Stimulated activated CD8-positive, alpha-beta memory T cell treated with anti-CD3 and anti-CD28 coated beads, Interleukin-7, amount 100 ng/mL, for 1 hour (primary cell): Measurements from ENCODE around the gene S100A4.
"Not testable (repeated sequence)": the region's sequence is repeated elsewhere in the genome, so short reads cannot be mapped to it uniquely, and the experiment has no call there.

Source experiments
- DNase-seq, 2 donors: peaks; one replicate each; pipeline ENCODE4 v3.0.0-alpha.2; 2020; ENCODE audit warnings: low read depth in 2 of 2

Gene S100A4

DNA sequence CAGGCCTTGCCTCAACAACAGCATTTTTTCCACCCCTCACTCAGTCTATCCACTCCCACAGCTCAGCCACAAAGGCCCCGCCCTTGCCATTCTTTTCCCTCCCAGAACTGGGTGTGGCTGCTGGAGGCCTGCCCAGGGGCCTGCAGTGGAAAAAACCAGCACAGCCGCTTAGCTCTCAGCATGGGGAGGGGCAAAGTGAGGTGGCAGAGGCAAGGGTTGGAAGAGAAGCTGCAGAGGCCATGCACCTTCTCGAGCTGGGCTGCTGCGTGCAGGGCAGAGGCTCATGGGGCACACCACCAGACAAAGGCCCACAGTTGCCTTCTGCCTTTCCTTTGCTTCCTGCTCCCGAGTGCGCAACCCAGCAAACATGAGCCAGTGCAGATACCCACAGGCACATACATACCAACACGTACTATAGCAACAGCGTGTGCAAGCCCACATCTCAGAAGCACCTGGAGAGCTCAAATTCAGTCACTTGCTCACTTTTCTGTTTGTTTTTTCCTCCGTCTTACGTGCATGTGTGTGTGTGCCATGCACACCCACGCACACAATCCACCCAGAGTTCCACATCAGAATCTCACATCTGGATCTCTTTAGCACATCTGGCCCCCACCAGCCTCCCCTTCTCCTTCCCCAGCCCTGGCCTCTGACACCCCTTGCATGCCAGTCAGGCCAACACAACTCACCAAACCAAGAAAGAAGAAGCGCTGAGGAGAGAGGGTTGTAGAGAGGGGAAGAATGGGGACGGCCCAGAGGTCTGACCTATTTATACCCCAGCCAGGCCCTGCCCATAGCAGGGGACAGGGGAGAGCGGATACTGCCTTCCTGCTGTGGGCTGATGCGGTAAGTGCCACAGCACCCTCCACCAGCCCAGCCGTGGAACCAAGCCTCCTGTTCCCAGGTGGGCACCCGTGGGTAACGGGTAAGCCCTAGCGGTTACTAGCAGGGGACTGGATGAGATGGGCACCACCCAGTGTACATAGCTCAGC lies at the start of gene S100A4:
Gene S100A4, minus strand, starts transcription at position 740 of the 989 bp plus-strand sequence. CDS start 1,012 bp downstream, outside the sequence.
- DNase-seq, result peak; percentile 68 to 77

DNA sequence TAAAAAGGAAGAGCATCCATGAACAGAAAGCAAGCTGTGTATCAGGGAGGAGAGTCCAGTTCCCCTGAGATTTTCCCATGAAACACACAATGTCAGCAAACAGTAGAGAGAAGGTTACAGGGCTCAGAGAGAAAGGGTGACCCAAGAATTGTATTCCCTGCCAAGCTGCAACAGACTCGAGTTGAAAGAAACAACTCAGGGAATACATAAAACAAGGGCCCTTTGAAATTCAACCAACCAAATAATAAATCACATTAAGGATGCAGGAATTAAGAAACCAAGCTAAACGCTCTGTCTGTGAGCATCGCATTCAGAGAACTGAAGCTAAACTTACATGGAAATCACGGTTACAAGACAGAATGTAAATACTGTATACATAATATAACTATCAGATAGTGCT lies 47.1 kb upstream of the S100A4 start:
- no peak for DNase-seq

DNA sequence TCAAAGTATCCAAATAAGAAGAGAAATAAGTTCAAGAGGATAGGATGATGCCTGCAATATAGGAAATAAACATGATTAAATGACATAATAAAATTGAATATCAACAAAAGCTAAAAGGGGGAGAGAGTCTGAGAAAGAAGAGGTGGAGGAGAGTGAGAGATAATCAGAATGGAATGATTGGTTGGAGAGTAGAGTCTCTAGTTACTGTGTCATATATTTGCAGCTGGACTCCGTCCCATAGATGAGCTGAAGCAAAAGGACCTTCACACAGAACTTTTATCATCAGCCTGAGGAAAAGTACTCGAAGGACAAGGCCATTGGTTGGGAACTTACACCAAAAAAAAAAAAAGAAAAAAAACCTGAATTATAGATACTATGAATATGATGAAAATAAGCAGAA lies 42.9 kb upstream of the S100A4 start:
- no peak for DNase-seq

DNA sequence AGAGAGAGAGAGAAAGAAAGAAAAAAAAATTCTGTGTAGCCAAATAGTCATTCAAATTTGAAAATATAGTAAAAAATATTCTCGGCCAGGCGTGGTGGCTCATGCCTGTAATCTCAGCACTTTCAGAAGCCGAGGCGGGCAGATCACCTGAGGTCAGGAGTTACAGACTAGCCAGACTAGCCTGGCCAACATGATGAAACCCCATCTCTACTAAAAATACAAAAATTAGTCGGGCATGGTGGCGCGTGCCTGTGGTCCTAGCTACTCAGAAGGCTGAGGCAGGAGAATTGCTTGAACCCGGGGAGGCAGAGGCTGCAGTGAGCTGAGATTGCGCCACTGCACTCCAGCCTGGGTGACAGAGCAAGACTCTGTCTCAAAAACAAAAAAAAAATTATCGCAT lies 42.4 kb upstream of the S100A4 start:
- DNase-seq, result not testable (repeated sequence)

DNA sequence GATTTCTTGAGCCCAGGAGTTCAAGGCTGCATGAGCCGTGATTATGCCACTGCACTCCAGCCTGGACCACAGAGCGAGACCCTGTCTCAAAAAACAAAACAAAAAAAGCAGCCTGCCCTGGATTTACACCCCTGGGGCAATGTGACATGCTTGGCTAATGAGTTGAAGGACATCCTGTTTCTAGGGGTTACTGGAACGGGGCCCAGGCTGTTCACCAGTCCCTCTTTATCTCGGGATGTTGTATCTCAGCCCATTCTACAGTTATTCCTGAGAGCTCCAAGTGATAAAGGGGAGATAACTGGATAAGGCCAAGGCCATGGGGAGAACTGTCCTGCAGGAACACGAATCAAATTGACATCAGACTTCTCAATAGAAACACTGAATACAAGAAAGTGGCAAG lies 41.7 kb upstream of the S100A4 start:
- no peak for DNase-seq

DNA sequence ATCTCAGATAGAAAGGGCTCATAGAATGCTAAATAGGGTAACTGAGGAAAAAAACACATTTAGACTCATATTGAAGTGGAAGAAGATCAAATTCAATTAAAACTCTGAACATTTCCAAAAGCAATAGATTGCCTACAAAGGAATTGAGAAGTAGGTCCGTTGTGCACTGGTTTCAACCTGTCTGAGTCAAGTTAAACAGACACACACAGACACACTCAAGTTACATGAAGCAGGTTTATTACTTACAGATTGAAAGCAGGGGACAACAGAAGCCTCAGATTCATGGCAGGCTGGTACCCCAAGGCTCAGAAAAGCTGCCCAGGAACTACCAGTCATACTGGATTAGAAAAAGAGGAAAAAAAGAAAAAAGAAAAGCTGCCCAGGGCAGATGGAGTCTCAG lies 40.7 kb upstream of the S100A4 start:
- no peak for DNase-seq

DNA sequence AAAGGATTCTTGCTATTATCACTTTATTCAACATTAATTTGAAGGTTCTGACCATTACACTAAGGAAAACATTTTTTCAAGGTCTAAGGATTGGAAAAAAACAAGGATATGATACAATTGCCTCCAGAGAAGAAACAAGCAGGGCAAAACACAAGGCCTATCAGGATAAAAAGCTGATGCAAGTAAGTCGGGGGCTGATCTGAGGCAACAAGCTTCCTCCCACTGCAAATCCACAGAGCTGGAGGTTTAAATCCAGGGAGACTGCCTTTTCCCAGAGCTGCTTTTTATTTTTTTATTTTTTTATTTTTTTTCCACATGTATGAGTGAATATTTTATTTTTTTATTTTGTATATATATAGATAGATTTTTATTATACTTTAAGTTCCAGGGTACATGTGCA lies 39.4 kb upstream of the S100A4 start:
- no peak for DNase-seq

DNA sequence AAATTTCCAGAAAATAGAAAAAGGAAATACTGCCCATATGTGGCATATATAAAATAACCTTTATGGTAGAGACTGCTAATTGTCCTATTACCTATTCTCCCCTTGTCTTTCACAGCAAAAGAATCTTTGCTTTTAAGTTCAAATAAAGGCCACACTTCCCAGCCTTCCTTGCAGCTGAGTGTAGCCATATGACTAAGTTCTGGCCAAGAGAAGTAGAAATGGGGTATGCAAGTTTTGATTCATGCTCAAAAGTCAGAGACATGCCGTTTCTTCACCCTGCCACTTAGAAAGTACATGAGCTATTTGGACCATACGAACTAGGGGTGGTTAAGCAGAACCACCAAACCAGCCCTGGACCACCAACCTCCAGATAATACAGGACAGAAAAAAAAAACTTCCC lies 38.4 kb upstream of the S100A4 start:
- no peak for DNase-seq

DNA sequence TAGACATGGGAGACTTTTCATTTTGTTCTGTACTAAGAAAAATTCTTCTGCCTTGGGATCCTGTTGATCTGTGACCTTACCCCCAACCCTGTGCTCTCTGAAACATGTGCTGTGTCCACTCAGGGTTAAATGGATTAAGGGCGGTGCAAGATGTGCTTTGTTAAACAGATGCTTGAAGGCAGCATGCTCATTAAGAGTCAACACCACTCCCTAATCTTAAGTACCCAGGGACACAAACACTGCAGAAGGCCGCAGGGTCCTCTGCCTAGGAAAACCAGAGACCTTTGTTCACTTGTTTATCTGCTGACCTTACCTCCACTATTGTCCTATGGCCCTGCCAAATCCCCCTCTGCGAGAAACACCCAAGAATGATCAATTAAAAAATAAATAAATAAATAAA lies 37.9 kb upstream of the S100A4 start:
- not testable (repeated sequence) for DNase-seq

DNA sequence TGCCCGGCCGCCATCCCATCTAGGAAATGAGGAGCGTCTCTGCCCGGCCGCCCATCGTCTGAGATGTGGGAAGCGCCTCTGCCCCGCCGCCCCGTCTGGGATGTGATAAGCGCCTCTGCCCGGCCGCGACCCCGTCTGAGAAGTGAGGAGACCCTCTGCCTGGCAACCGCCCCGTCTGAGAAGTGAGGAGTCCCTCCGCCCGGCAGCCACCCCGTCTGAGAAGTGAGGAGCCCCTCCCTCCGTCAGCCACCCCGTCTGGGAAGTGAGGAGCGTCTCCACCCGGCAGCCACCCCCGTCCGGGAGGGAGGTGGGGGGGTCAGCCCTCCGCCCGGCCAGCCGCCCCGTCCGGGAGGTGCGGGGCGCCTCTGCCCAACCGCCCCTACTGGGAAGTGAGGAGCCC lies 37.2 kb upstream of the S100A4 start:
- DNase-seq, result not testable (repeated sequence)

DNA sequence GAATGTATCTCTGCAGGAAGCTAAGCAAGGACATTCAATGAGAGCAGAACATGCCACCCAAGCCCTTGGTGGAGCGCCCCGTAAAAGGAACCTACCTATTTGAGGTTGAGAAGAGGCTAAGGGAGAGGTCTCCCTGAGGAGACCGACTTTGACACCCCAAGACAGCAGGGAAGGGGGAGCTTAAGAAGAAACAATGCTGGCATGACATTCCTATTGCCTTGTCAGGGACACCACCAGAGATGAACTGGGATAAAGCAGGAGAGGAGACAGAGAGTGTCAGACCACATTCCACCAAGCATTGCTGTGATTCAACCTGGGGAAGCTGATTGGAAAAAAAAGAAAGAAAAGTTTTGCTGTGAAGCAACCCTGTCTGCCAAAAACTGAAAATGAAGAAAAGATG lies 33.3 kb upstream of the S100A4 start:
- DNase-seq, result no peak

DNA sequence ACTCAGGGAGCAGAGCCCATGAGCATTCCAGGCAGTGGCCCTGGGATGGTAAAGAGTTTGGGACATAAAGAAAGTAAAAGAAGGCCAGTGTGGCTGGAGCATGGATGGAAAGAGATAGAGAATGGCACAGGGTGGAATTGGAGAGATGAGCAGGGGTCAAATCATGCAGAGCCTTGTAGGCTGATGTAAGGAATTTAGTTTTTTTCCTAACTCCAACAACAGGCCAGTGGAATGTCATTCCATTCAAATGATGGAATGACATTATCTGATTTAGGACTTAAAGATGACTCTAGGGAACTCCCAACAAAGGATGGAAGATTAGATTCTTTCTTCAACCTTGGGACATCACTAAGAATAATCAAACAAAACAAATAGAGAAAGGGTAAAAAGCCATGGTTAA lies 32.9 kb upstream of the S100A4 start:
- no peak for DNase-seq

DNA sequence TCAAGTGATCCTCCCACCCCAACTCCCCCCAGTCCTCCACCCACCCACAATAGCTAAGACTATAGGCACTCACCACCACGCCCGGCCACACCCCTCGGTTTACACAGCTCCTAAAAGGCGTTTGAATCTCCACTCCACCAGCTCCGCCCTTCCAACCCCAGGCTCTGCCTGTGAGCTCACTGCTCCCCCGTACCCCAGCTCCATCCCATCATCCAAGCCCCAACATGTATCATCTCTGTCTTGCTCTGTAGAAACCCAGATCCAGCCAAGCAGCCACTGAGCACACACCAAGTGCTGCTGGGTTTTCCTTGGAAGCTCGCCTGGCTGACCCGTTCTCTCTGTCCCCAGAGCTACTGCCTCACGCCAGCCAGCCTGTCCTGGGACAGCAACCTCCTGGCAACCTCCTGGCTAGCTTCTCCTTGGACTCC lies 32.0 kb upstream of the S100A4 start:
- DNase-seq, result no peak

DNA sequence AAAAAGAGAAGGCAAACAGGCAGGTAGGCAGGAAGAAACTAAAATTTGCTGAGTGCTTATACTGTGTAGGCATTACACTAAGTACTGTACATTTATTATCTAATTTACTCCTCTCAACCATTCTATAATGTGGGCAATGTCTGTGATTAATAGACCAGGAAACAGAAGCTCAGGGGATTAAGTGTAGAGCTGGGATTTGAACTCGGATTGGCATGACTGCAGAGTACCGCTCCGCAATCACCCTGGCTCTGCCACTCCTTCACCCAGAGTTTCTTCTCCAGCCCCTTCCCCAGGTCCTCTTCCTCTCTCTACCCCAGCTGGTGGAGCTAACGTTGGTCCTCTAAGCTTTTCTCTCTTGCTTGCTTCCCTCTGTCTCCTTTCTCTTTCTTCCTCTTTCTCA lies 31.5 kb upstream of the S100A4 start:
- DNase-seq, result no peak

DNA sequence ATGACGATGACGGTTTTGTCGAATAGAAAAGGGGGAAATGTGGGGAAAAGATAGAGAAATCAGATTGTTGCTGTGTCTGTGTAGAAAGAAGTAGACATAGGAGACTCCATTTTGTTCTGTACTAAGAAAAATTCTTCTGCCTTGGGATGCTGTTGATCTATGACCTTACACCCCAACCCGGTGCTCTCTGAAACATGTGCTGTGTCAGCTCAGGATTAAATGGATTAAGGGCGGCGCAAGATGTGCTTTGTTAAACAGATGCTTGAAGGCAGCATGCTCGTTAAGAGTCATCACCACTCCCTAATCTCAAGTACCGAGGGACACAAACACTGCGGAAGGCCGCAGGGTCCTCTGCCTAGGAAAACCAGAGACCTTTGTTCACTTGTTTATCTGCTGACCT lies 29.9 kb upstream of the S100A4 start:
- not testable (repeated sequence) for DNase-seq

DNA sequence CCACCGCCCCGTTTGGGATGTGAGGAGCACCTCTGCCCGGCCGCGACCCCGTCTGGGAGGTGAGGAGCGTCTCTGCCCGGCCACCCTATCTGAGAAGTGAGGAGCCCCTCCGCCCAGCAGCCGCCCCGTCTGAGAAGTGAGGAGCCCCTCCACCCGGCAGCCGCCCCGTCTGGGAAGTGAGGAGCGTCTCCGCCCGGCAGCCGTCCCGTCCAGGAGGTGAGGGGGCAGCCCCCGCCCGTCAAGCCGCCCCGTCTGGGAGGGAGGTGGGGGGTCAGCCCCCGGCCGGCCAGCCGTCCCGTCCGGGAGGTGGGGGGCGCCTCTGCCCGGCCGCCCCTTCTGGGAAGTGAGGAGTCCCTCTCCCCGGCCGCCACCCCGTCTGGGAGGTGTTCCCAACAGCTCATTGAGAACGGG lies 29.5 kb upstream of the S100A4 start:
- DNase-seq, result not testable (repeated sequence)

DNA sequence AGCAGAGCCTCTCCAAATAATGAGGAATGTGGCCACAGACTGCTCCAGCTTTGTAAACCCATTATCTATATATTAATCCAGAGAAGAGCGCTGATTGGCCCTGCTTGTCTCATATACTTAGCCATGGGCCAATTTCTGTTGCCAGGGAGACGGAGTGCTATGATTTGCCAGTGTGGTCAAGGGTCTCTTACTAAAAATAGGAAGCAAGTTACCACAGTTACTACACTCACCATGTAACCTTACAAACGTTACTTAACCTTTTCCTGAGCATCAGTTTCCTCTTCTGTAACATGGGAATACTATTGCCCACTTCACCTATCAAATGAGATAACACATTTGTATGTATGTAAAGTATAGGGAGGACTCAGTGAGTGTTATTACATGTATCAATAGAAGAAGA lies 27.7 kb upstream of the S100A4 start:
- DNase-seq, result no peak

DNA sequence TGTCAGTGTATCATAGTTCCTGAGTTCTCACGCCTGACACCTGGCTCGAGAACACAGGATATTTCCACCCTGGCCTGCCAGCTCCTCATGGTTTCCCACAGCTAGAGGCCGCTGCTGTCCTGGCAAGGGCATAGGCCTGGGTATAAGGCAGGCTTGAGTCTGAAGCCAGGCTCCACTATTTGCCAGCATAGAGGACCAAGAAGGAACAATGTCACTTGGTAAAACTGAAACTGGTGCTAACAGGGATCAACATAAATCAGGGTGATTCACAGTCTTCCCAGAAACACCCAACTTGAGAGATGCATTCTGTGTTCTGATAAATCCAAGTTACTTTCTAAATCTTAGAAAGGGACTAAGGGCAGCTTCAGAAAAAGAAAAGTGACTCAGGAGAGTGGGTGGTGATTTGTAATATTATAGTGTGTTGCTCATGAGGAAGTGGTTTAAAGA lies 27.0 kb upstream of the S100A4 start:
- no peak for DNase-seq

DNA sequence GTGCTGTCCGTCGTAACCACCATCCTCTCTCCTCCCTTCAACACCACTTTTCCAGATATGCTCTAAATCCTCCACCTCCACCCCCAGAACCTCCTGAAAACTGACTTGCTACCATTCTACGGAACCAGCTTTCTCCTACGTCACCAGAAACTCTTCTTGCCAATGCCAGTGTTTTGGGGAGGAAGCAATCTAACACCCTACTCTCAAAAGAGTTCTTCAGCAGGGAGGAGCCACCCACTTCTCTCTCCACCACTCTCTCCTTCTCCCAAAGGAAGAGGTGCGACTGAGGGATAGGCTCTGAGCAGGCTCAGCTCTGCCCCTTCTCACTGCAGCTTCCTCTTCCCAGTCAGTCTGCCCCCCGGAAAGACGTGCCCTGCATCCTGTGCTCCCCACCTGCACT lies 26.1 kb upstream of the S100A4 start:
- no peak for DNase-seq

DNA sequence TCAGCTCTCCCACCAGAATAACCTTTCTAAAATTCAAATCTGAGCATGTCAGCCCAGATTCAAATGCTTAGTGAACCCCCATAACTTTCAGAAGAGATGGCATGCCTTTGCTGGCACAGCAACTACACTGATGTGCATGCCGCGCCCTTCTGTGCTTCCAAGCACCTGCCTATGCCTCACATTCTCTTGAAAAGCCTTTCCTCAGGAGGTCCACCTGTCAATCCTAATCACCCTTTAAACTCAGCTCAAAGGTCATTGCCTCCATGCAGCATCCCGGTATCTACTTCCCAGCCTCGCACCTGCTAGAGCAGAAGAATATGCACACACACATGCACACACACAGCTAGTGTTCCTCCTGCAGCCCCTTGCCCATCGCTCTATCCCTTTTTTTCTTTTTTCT lies 25.3 kb upstream of the S100A4 start:
- DNase-seq, result no peak

DNA sequence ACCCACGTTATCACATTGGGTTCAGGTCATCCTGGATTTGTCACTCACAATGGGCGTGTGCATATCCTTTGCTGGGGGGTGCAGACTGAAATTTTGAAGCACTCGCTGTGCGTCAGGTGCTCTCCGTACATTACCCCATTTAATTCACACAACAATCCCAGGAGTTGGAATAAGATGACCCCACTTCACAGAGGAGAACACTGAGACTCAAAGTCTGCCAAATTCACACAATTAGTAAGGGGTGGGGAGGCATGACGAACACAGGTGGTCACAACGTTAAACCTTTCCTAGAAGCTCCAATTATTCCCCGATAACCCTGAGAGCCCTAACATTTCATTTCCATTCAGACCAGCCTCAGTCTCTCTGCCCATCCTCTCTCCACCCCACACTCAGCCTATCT lies 23.9 kb upstream of the S100A4 start:
- DNase-seq, result no peak

DNA sequence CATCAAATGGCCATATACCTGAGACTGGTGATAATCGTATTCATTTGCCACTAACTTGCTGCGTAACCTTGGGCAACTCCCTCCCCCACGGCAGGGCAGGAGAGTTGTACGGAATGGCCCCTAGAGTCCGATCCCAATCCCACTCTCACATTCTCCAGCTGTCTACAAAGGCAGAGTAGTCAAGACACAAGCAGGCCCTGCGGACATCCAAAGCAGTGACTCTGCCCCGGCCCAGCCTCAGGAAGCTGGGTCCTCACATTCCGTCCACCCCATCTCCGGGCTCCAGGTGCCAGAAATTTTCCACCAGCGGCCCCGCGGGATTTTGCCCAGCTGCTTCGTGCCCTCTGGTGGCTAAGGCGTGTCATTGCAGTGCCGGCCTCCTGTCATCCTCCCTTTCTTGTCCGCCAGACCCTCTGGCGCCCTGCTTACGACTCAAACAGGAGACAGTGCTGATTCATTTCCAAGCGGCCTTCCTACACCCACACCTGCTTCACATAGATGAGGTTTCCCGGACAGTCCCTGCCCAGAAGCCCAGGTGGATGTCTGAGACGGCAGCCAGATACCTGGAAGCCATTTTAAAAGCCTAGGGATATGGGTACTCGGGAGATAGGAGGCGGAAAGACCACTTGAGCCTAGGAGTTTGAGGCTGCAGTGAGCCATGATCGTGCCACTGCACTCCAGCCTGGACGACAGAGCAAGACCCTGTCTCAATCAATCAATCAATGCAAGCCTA lies 22.9 kb upstream of the S100A4 start:
- peak; percentile 58 to 63 for DNase-seq
